Sigmoid colon (tissue), 4 donors: Measurements from ENCODE around the gene NARS2.

ENCODE experiments used
- CTCF ChIP-seq, 4 experiments: fragments of 450-650 bp in 3 of 4; fragments of 200-600 bp in 1 of 4; IDR thresholded peaks; one replicate each; pipeline ENCODE4 v1.5.1; 2016 to 2019; ENCODE audit warnings: antibody characterized with exemption in 4 of 4, mild to moderate bottlenecking in 3 of 4, moderate library complexity in 2 of 4
- EP300 ChIP-seq, 4 donors: sonication (generic); formaldehyde crosslinking; IDR thresholded peaks; one replicate each; pipeline ENCODE4 v1.6.1; 2017; ENCODE audit warnings: antibody characterized with exemption in 4 of 4

DNA sequence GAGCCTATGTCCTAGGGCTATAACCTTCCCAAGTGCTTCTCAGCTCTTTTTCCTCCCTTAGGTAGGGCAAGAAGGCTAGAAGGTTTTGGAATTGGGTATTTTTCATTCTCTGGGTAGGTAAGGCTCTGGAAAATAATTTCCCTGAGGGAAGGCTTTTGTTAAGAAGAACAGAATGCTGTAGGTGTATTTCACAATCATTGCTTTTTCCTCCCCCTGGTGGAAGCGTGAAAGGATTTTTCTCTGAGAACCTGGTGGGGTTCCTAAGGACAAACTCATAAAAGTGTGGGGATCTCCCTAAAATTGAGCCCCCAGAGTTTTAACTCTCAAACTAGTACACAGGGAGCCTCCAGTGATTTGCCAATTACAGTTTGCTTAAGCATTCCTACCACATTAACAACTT is 41.1 kb upstream of the NARS2 start:
- TF ChIP-seq EP300 (IDR thresholded peaks at IDR 0.05) (no peak), CTCF (IDR thresholded peaks at IDR 0.05) (no peak)
